Naive thymus-derived CD4-positive, alpha-beta T cell (primary cell): Measurements from ENCODE around the gene RGS6. TPM values are rescaled to one million over a fixed set of nuclear protein-coding genes. Genes with fewer than 3 reads are reported as not detected.

Source experiments
- ATAC-seq: fragments of 150-1000 bp; cut with Tn5 transposase; 2 replicates; pipeline ENCODE4 v1.10.0; 2021; ENCODE audit warnings: mild to moderate bottlenecking, moderate library complexity
- CTCF ChIA-PET: fragments of 350-600 bp; sonication (Branson Sonifier 250); formaldehyde crosslinking; loops from one replicate; lab custom pipeline; 2021; ENCODE audit warnings: antibody characterized with exemption; lab: Charles Lee
- POLR2A ChIA-PET: fragments of 350-600 bp; sonication (Branson Sonifier 250); formaldehyde crosslinking; loops from one replicate; lab custom pipeline; 2021; ENCODE audit warnings: antibody characterized with exemption, inconsistent platforms; lab: Charles Lee
- DNase-seq, 9 donors: peaks; one replicate each; pipeline versions ENCODE4 v3.0.0 to v3.0.0-alpha.2; 2020 to 2022; ENCODE audit warnings: mixed read lengths in 1 of 9
- H3K27ac ChIP-seq: one replicate; pipeline ENCODE4 v1.7.0; 2013; ENCODE audit warnings: mild to moderate bottlenecking, low read depth, low read length, moderate library complexity
- H3K27me3 ChIP-seq, 2 donors: one replicate each; pipeline ENCODE4 v1.7.0; 2013; ENCODE audit warnings: low read length in 2 of 2, mild to moderate bottlenecking in 2 of 2, moderate library complexity in 2 of 2; ENCODE audit not compliant: control insufficient read depth in 2 of 2, insufficient read depth in 2 of 2
- H3K36me3 ChIP-seq, 3 experiments: 1 replicate in 2 of 3; 2 replicates in 1 of 3; pipeline ENCODE4 v1.7.0; 2013; ENCODE audit warnings: low read length in 3 of 3, mild to moderate bottlenecking in 3 of 3, moderate library complexity in 1 of 3; ENCODE audit not compliant: insufficient read depth in 3 of 3, control insufficient read depth in 2 of 3
- H3K4me1 ChIP-seq, 2 donors: one replicate each; pipeline ENCODE4 v1.7.0; 2013; ENCODE audit warnings: low read length in 2 of 2, mild to moderate bottlenecking in 2 of 2, moderate library complexity in 1 of 2; ENCODE audit not compliant: control insufficient read depth in 2 of 2, insufficient read depth in 2 of 2
- H3K4me3 ChIP-seq: 2 replicates; pipeline ENCODE4 v1.7.0; 2013; ENCODE audit warnings: mild to moderate bottlenecking, low read length
- H3K9me3 ChIP-seq, 3 experiments: 1 replicate in 2 of 3; 2 replicates in 1 of 3; pipeline ENCODE4 v1.7.0; 2013; ENCODE audit warnings: low read length in 3 of 3; ENCODE audit not compliant: control insufficient read depth in 2 of 3
- H3K27ac Mint-ChIP-seq, 9 donors: one replicate each; pipeline ENCODE4 v1.8.0; 2020 to 2022; ENCODE audit warnings: mixed read lengths in 9 of 9, mild to moderate bottlenecking in 8 of 9, moderate library complexity in 5 of 9, inconsistent platforms in 2 of 9
- H3K27me3 Mint-ChIP-seq, 5 donors: one replicate each; pipeline ENCODE4 v1.8.0; 2021 to 2022; ENCODE audit warnings: mixed read lengths in 5 of 5, mild to moderate bottlenecking in 1 of 5
- H3K36me3 Mint-ChIP-seq, 5 donors: one replicate each; pipeline ENCODE4 v1.8.0; 2020 to 2022; ENCODE audit warnings: mixed read lengths in 5 of 5, mild to moderate bottlenecking in 3 of 5, inconsistent platforms in 1 of 5
- H3K4me1 Mint-ChIP-seq, 7 donors: one replicate each; pipeline ENCODE4 v1.8.0; 2020 to 2022; ENCODE audit warnings: mixed read lengths in 7 of 7, mild to moderate bottlenecking in 3 of 7, inconsistent platforms in 1 of 7
- H3K4me3 Mint-ChIP-seq, 10 donors: one replicate each; pipeline ENCODE4 v1.8.0; 2020 to 2022; ENCODE audit warnings: mild to moderate bottlenecking in 10 of 10, mixed read lengths in 10 of 10, moderate library complexity in 6 of 10, inconsistent platforms in 2 of 10
- H3K9me3 Mint-ChIP-seq, 11 donors: one replicate each; pipeline ENCODE4 v1.8.0; 2020 to 2022; ENCODE audit warnings: mixed read lengths in 11 of 11, mild to moderate bottlenecking in 4 of 11, inconsistent platforms in 1 of 11, moderate library complexity in 1 of 11
- intact Hi-C, 2 donors: fragments of 100-400 bp; cut with micrococcal nuclease; formaldehyde crosslinking; loops; one replicate each; pipeline ENCODE4 v1.15.1; 2023
- polyA plus RNA-seq, 2 donors: library from polyadenylated mRNA; unstranded; fragments of 300-500 nt; fragmentation: Illumina TruSeq; gene quantifications; one replicate each; pipeline ENCODE4 v1.2.3, GENCODE V29; 2021
- total RNA-seq, 6 experiments: library from RNA in 5 of 6; stranded (reverse) in 5 of 6; gene quantifications; 1 replicate in 5 of 6; 2 replicates in 1 of 6; pipeline ENCODE4 v1.2.3 and lab custom pipeline; 2021 to 2026

Gene RGS6
- total and polyA plus RNA-seq, 7 experiments from 2014 or later, result 0.29 to 0.97 TPM; not detected in 5

- ChIA-PET POLR2A (no interaction called here), CTCF (no interaction called here)
- Histone ChIP-seq H3K4me1 (peaks cover 19 to 26% of the 10 kb centered on the region in 2 donors), H3K9me3 (no peaks in the 10 kb centered on the region), H3K27me3 (no peaks in the 10 kb centered on the region), H3K4me3 (no peak overlapping the region), H3K36me3 (no peaks in the 10 kb centered on the region), H3K27ac (no peak overlapping the region)
- ATAC-seq (peak; percentile 53), DNase-seq (peak in 5 of 9 donors; percentile 18 to 43 (median 32))
- H3K4me3 Mint-ChIP-seq, result peak overlapping the region; percentile 53 to 87 (median 68)
- H3K9me3 Mint-ChIP-seq, result no peaks in the 10 kb centered on the region
- peaks cover 0 to 5% (median 0%) of the 10 kb centered on the region in 5 donors for H3K27me3 Mint-ChIP-seq
- intact Hi-C loops, result no loop called here
- H3K27ac Mint-ChIP-seq, result peak overlapping the region in 7 of 9 donors; percentile 2 to 90 (median 59)
- peaks cover 0 to 15% (median 0%) of the 10 kb centered on the region in 5 donors for H3K36me3 Mint-ChIP-seq
- peaks cover 32 to 91% (median 50%) of the 10 kb centered on the region in 7 donors for H3K4me1 Mint-ChIP-seq
Measured at GRCh38 chr14:72443991-72444441, 511.8 kb downstream of the RGS6 start.

DNA sequence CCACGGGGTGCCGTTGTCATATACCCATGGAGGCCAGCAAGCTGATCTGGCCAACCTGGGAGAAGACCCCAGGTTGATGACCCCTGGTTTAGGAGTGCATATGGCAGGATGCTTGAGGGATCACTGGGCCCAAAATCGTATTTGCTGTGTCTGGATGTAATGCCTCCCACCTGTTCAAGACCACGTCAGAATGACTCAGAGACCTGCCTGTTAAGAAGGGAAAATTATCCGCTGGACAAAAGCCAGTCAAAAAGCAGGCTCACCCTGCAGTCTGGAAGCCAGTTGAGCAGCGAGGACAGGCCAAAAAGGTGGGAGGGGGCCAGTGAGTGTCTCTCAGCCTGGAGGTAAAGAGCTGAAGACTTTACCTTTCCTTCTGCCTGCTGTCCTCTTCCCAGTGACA lies 512.5 kb downstream of the RGS6 start:
- Histone ChIP-seq H3K9me3 (no peaks in the 10 kb centered on the region), H3K36me3 (no peaks in the 10 kb centered on the region), H3K27ac (no peak overlapping the region), H3K4me1 (peaks cover 19 to 22% of the 10 kb centered on the region in 2 donors), H3K4me3 (no peak overlapping the region), H3K27me3 (no peaks in the 10 kb centered on the region)
- H3K36me3 Mint-ChIP-seq, result peaks cover 0 to 14% (median 0%) of the 10 kb centered on the region in 5 donors
- no peak for ATAC-seq
- H3K27me3 Mint-ChIP-seq, result peaks cover 0 to 5% (median 0%) of the 10 kb centered on the region in 5 donors
- intact Hi-C loops, result no loop called here
- peaks cover 28 to 90% (median 43%) of the 10 kb centered on the region in 7 donors for H3K4me1 Mint-ChIP-seq
- CTCF ChIA-PET, result no interaction called here
- H3K27ac Mint-ChIP-seq, result peak overlapping the region in 1 of 9 donors; percentile 83
- no peaks in the 10 kb centered on the region for H3K9me3 Mint-ChIP-seq
- POLR2A ChIA-PET, result no interaction called here
- no peak for DNase-seq
- H3K4me3 Mint-ChIP-seq, result peak overlapping the region in 5 of 10 donors; percentile 14 to 78 (median 22)

GRCh38 chr14:72448212-72448611 lies 516.0 kb downstream of the RGS6 start:
- intact Hi-C loops, result no loop called here
- Histone ChIP-seq H3K9me3 (no peaks in the 10 kb centered on the region), H3K36me3 (no peaks in the 10 kb centered on the region), H3K4me1 (peaks cover 29 to 33% of the 10 kb centered on the region in 2 donors), H3K27me3 (no peaks in the 10 kb centered on the region), H3K4me3 (no peak overlapping the region), H3K27ac (no peak overlapping the region)
- DNase-seq (no peak), ATAC-seq (no peak)
- Mint-ChIP-seq H3K4me1 (peaks cover 37 to 86% (median 42%) of the 10 kb centered on the region in 7 donors), H3K27ac (peak overlapping the region in 1 of 9 donors; percentile 21), H3K4me3 (no peak overlapping the region), H3K27me3 (peaks cover 0 to 9% (median 0%) of the 10 kb centered on the region in 5 donors), H3K9me3 (no peaks in the 10 kb centered on the region), H3K36me3 (peaks cover 0 to 11% (median 0%) of the 10 kb centered on the region in 5 donors)
- ChIA-PET CTCF (no interaction called here), POLR2A (no interaction called here)

DNA sequence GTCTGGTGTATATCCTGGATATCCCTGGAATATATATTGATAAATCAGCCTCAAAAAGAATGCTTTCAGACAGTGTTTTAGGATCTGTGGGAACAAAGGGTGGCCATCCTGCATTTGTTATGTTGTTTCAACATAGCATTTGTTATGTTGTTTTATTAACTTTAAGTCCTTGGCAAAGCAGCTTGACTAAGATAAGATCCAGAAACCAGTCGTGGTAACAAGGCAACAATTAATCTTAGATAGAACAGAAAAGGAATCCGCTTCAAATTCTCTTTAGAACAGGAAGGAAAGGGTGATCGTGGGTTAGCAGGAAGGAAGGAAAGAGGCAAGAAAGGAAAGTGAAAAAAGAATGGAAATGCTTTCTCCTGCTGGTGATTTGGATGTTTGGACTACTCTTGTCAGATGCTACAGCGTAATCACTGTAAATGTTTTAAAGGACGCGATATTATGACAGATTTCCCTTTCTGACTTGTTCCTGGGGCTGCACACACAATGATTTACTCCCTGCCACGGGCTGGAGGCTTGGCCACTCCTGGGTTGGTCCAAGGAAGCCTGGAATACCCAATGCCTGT lies 518.3 kb downstream of the RGS6 start:
- Histone ChIP-seq H3K4me1 (peaks cover 15 to 17% of the 10 kb centered on the region in 2 donors), H3K4me3 (no peak overlapping the region), H3K9me3 (no peaks in the 10 kb centered on the region), H3K27me3 (no peaks in the 10 kb centered on the region), H3K36me3 (no peaks in the 10 kb centered on the region), H3K27ac (no peak overlapping the region)
- H3K9me3 Mint-ChIP-seq, result no peaks in the 10 kb centered on the region
- intact Hi-C loops, result loop anchor here in 1 of 2 donors (1.0 to 2.0 kb wide), 3 partner anchors 11 to 48 kb away; no protein-coding TSS in a partner anchor
- peak overlapping the region in 2 of 9 donors; percentile 45 to 93 for H3K27ac Mint-ChIP-seq
- H3K27me3 Mint-ChIP-seq, result peaks cover 0 to 4% (median 0%) of the 10 kb centered on the region in 5 donors
- H3K4me1 Mint-ChIP-seq, result peaks cover 21 to 78% (median 26%) of the 10 kb centered on the region in 7 donors
- ChIA-PET CTCF (no interaction called here), POLR2A (no interaction called here)
- H3K4me3 Mint-ChIP-seq, result peak overlapping the region in 7 of 10 donors; percentile 11 to 80 (median 73)
- DNase-seq (no peak), ATAC-seq (no peak)
- peaks cover 0 to 13% (median 0%) of the 10 kb centered on the region in 5 donors for H3K36me3 Mint-ChIP-seq

DNA sequence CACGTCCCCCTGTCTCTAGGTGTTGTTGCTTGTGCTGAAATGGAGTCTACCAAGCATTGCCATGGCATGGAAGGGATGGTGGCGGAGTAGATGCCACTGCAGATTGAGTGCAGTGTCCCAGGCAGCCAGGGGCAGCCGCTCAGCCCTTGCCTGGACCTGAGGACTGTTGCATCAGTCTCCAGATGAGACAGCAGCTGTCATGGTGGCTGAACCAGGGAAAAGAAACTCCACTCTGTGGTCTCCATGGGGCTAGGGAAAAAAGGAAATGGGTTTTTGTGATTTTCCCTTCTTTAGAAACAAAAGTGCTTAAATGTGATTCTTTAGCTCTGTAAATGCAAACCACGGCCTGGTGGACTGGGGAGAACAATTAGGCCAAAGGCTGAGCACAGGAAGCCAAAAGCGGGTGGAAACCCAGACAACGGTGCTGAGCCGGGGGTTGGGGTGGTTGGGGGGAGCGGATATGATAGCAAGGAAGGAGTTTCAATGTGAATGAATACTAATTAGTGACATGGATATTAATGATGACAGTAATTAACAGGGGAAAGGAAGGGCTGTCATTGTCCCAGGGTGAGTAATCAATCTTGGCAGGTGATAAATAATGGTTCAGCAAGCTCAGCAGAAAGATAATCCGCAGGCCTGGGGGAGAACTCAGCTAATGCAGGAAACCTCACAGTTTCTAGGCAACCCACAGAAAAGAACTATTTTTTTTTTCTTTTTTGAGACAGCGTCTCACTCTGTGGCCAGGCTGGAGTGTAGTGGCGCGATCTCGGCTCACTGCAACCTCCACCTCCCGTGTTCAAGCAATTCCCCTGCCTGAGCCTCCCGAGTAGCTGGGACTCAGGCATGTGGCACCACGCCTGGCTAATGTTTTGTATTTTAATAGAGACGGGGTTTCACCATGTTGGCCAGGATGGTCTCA lies 519.1 kb downstream of the RGS6 start:
- peak overlapping the region; percentile 25 to 82 (median 76) for H3K4me3 Mint-ChIP-seq
- intact Hi-C loops, result loop anchor here in 1 of 2 donors (1.0 to 2.0 kb wide), 3 partner anchors 12 to 49 kb away; no protein-coding TSS in a partner anchor
- peak overlapping the region; percentile 15 for H3K4me3 ChIP-seq

DNA sequence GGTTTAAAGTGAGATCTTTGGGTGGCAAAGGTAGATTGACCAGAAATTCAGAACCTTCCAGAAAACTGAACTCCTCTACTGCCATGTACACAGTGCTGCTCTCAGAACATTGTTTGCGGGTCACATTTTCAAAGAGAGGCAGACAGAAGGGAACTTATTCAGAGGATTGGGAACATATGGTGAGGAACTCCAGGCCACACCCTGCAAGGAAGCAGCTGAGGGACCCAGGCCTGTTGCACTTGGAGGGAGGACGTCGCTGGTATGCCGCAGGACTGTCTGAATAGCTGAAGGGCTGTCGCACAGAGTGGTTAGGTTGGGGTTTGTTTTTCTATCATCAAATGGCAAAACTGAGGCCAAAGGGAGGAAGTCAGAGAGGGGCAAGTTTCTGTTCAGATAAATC lies 520.5 kb downstream of the RGS6 start:
- no peak overlapping the region for H3K27ac ChIP-seq
- no peak overlapping the region for H3K4me3 ChIP-seq
- no peak for ATAC-seq
- peaks cover 15 to 17% of the 10 kb centered on the region in 2 donors for H3K4me1 ChIP-seq
- intact Hi-C loops, result no loop called here
- ChIA-PET POLR2A (no interaction called here), CTCF (no interaction called here)
- Mint-ChIP-seq H3K36me3 (peaks cover 0 to 9% (median 0%) of the 10 kb centered on the region in 5 donors), H3K27ac (peak overlapping the region in 2 of 9 donors; percentile 1 to 93), H3K4me3 (peak overlapping the region in 4 of 10 donors; percentile 4 to 79 (median 52)), H3K27me3 (peaks cover 0 to 5% (median 3%) of the 10 kb centered on the region in 5 donors), H3K9me3 (no peaks in the 10 kb centered on the region), H3K4me1 (peaks cover 21 to 57% (median 26%) of the 10 kb centered on the region in 7 donors)
- no peaks in the 10 kb centered on the region for H3K27me3 ChIP-seq
- no peaks in the 10 kb centered on the region for H3K9me3 ChIP-seq
- no peaks in the 10 kb centered on the region for H3K36me3 ChIP-seq
- DNase-seq, result no peak

More for the DNA sequence above, 519.1 kb downstream of the RGS6 start:
- Histone ChIP-seq H3K27me3 (no peaks in the 10 kb centered on the region), H3K4me1 (peaks cover 15 to 17% of the 10 kb centered on the region in 2 donors), H3K9me3 (no peaks in the 10 kb centered on the region), H3K27ac (no peak overlapping the region), H3K36me3 (no peaks in the 10 kb centered on the region)
- H3K36me3 Mint-ChIP-seq, result peaks cover 0 to 13% (median 0%) of the 10 kb centered on the region in 5 donors
- DNase-seq (peak in 4 of 9 donors; percentile 6 to 30 (median 15)), ATAC-seq (peak; percentile 80)
- CTCF ChIA-PET, result no interaction called here
- no peaks in the 10 kb centered on the region for H3K9me3 Mint-ChIP-seq
- peak overlapping the region in 8 of 9 donors; percentile 3 to 93 (median 68) for H3K27ac Mint-ChIP-seq
- POLR2A ChIA-PET, result no interaction called here
- peaks cover 0 to 4% (median 0%) of the 10 kb centered on the region in 5 donors for H3K27me3 Mint-ChIP-seq
- peaks cover 21 to 71% (median 26%) of the 10 kb centered on the region in 7 donors for H3K4me1 Mint-ChIP-seq
